NCI-H1694 treated with DMSO at 0.1 percent for 48 hours (cell line): ENCODE results near the gene CDK16.
A peak's percentile ranks its signal among the peaks of the same experiment; 100 is the strongest.

Experiments used
- DNase-seq: peaks from one replicate; lab custom pipeline; 2025; lab: John Stamatoyannopoulos, UW

The CDK16 gene

DNA sequence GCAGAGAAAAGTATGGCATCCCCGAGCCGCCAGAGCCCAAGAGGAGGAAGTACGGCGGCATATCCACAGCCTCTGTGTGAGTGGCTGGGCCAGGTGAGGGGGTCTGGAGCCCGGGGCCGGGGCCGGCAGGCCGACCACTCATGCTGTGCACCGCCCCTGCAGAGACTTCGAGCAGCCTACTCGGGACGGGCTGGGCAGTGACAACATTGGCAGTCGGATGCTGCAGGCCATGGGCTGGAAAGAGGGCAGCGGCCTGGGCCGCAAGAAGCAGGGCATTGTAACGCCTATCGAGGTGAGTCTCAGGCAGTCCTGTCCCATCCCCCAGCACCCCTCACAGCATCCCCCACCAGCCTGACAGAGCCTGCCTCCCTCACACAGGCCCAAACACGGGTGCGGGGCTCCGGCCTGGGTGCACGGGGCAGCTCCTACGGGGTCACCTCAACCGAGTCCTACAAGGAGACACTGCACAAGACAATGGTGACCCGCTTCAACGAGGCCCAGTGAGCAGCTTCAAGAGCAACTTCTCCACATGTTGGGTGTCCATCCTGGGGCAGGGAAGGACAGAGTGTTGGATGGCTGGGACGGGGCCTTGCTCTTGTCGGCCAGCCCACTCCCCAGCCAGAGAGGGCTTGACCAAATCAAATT, 32.3 kb upstream of the CDK16 start:
- no peak for DNase-seq

- DNase-seq, result no peak
These were observed 31.3 kb upstream of the CDK16 start for GRCh38 chrX:47187106-47187677.

DNA sequence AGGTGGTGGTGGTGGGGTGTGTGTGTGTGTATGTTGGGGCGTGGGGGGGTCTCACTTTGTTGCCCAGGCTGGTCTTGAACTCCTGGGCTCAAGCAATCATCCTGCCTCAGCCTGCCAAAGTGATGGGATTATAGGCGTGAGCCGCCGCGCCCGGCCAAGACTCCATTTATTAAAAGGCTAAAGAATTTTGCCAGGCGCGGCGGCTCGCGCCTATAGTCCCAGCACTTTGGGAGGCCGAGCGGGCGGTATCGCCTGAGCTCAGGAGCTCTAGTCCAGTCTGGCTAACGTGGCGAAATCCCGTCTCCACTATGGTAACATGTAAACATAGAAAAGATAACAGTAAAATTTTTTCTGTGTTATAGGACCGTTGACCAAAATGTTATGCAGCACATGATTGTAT, 28.6 kb upstream of the CDK16 start:
- no peak for DNase-seq

DNA sequence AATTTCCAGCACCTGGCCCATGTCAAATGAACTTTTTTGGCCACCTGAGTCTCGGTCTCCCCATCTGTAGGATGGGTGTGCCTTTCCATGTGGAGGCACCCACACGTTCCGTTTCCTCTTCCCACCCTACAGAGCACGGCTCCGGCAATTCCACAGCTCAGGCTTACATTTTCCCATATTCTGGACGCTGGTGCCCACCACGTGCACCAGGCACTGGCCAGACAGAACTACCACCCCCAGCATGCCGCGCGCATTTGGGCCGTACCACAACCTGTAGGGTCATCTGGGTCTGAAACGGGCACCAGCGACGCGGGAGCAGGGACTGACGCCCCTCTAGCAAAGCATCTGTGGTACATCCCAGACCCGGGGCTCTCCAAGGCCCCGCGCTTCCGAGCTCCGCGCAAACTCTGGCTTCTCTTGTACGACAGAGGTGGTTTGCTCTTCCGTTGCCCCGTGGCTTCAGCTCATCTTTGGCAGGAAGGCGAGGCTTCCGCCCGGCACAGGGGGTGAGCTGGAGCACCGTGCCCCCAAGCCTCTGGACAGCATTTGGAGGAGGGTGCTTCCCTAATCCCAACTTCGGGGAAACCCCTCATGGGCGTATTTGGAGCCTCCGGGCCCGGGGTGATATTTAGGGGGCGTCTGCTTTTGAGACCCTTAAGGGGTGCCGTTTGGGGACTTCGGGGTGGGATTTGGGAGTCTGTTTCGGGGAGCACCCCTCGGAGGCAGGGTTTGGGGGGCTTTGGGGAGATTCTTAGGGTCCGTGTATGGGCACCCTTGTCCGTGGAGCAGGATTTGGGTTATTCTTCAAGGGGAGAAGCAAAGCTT, 27.8 kb upstream of the CDK16 start:
- peak; percentile 65 for DNase-seq

DNA sequence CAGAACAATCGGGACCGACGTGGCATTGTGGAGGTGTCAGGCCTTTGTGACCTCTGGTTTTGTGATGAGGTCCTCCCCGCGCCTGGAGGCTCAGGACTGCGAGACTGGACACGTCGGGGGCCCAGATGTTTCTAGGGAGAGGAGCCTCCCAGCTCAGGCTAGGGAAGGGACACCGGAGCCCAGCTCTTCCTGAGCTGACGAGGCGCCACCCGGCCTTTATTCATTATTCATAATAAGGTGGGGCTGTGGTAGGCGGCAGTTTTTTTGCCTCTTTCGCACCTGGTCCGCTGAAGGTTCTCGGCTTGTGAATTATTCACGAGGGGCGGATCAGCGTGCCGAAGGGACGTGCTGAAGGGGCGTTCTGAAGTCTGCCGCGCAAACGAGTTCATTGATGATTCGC, 27.1 kb upstream of the CDK16 start:
- no peak for DNase-seq

DNA sequence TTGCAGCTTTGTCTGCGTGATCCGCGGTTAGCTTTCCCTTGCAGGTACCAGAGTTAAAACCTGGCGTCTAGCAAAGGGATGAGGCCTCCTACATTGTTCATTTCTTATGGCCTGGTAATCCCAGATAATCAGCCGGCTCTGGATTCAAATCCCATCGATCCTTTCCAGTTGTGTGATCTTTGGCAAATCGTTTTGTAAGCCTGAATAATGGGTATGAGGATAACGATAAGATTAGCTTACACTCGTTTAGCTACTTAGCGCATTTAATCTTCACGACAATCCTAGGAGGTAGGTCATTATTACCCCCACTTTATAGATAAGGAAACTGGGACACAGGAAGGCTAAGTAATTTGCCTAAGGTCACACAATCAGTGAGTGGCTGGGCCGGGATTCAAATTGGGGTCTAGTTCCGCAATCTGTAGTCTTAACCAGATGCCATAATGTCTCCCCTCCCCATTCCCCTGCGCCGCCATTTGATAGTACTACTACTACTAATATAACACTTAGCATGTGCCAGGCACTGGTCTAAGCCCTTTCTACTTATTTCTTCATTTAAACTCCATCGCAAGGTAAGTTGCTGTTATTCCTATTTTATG, 26.6 kb upstream of the CDK16 start:
- no peak for DNase-seq

DNA sequence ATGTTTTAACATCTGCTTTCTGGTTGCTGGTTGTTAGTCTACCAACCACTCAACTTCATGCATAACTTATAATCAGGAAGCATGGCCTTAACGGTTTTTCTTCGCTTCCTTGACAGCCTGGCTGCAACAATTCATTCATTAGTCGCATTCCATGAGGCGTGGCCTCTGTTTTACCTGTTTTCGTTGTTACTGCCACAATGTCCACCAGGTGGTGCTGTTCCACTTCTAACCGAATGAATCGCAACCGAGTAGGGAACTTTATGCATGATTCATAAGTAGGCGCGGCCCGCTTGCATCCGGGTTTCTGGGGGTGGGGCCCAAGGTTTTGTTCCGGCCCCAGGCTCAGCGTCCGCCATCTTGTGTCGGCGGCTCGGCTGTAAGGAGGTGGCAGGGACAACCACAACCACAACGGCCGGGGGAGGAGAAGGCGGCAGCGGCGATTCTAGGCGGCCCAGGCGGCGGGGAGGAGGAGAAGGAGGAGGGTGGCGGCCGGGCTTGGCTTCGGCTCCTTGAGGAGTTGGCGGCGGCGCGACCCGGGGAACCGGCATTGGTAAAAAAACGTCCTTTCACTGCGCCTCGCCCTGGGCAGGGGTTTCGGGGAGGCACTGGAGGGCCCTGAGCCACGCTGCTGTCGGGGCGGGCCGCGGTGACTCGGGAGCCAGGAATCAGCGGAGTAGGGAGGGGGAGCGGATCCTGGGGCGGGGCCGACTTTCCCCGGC, 24.8 kb upstream of the CDK16 start, which contains the start of gene UBA1:
TSS of gene UBA1 (plus strand) at position 355 of the 719 bp plus-strand sequence. CDS start 4,974 bp downstream, outside the sequence.
- peak; percentile 94 for DNase-seq

GRCh38 chrX:47194194-47194787, 24.2 kb upstream of the CDK16 start:
- no peak for DNase-seq

GRCh38 chrX:47196098-47196497, 22.4 kb upstream of the CDK16 start:
- no peak for DNase-seq

DNA sequence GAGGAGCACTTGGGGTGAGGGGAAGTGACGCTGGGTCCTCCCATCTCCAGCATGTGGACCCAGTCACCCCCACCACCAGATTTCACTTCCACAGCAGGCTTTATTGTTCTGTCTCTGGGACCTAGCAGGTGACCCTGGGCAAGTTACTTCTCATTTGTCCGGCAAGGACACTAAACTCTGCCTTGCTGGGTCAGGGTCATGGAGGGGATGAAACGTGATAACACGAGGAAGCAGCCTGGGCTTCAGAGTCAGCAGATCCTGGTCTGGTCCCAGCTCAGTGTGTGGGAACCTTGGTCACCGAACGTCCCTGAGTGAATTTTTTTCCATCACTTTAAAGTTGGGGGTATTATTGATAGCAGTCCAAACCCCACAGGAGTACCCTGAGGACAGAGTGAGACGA, 21.0 kb upstream of the CDK16 start:
- DNase-seq, result no peak

- DNase-seq, result no peak
These were observed 20.3 kb upstream of the CDK16 start for GRCh38 chrX:47198026-47198686.

DNA sequence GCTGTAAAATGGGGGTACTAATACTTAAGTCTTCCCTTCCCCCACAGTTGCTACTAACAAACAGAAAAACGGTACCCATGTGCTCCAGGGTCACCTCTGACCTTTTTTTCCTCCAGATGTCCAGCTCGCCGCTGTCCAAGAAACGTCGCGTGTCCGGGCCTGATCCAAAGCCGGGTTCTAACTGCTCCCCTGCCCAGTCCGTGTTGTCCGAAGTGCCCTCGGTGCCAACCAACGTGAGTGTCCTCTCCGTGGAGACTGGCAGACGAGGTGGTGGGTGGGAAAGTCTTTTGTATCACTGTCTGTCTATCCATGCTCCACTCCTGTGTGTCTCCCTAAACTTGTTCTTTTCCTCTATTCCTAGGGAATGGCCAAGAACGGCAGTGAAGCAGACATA, 19.8 kb upstream of the CDK16 start:
- DNase-seq, result no peak

GRCh38 chrX:47199286-47199685, 19.2 kb upstream of the CDK16 start:
- DNase-seq, result no peak

DNA sequence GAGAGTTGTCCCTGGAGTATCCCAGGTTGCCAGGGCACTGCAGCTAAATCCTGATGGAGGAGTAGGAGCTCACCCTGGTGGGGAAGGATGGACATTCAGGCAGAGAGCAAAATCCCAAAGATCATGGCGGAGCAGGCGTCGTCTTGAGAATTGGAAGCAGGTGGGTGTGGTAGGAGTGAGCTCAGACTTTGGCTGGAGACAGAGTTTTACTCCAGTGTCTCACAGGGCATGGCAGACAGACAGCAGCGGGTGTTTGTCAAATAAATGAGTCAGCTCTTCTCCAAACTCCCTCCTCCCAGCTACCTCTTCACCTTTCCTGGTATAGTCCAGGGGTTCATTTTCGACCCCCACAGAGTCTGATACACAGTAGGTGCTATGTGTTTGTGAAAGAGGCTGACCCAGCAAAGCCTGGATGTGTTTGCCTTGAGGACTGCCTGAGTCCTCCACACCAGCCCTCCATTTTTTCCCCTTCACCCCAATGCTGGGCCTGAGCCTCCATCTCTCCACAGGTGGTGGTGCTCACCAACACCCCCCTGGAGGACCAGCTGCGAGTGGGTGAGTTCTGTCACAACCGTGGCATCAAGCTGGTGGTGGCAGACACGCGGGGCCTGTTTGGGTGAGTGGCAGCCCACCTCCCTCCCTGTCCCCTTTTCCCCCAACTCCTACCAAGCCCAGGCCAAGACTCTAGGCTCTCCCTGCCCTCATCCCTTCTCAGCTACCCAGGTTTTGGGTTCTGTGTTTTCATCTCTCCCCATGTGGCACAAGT, 17.9 kb upstream of the CDK16 start:
- DNase-seq, result no peak

GRCh38 chrX:47201345-47201944, 17.0 kb upstream of the CDK16 start:
- no peak for DNase-seq

DNA sequence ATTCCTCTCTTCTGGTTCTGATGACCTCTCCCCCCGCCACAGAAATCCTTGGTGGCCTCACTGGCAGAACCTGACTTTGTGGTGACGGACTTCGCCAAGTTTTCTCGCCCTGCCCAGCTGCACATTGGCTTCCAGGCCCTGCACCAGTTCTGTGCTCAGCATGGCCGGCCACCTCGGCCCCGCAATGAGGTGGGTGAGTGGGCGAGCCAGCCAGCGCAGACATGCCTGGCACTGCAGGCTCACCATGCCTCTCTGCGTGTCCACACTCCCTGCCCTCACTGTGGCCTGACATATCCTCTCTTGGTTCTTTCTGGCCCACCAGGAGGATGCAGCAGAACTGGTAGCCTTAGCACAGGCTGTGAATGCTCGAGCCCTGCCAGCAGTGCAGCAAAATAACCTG, 16.2 kb upstream of the CDK16 start:
- no peak for DNase-seq

- no peak for DNase-seq
These were observed 15.6 kb upstream of the CDK16 start for GRCh38 chrX:47202877-47203276.

- DNase-seq, result no peak
These were observed 13.5 kb upstream of the CDK16 start for GRCh38 chrX:47204970-47205369.

DNA sequence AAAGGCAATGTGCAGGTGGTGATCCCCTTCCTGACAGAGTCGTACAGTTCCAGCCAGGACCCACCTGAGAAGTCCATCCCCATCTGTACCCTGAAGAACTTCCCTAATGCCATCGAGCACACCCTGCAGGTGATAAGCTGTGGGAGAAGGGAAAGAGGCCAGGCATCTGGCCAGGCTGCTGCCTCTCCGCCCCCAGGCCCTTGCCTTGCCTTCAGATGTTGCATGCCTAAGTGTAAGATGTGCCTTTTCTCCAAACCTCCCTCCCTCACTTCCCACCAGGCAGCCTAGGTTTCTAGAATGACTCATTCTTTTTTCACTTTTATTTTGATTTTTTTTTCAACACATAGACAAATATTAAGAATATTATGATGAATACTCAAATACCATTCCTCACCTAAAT, 12.2 kb upstream of the CDK16 start:
- DNase-seq, result no peak

DNA sequence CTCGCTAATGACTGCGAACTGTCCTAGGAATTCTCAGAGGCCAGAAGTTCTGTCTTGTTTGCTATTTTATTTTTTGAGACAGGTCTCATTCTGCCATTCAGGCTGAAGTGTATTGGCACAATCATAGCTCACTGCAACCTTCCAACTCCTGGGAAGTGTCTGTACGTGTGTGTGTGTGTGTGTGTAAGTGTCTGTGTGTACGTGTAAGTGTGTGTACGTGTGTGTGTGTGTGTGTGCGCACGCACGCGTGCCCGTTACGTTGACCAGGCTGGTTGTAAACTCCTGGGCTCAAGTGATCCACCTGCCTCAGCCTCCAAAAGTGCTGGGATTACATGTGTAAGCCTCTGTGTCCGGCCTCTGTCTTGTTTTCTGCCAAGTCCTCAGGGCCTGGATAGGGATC, 10.4 kb upstream of the CDK16 start:
- no peak for DNase-seq
